Keratinocyte (primary cell): ENCODE results near the gene BCAS3. TPM values are rescaled to one million over a fixed set of nuclear protein-coding genes. Genes with fewer than 3 reads are reported as not detected.

Experiments used
- DNase-seq: peaks from one replicate; pipeline ENCODE4 v3.0.0-alpha.2; 2011; ENCODE audit warnings: low read depth, missing footprints, low spot score
- FAIRE-seq: peaks from 2 replicates; lab custom pipeline; 2011; peaks lifted over from hg19 to GRCh38; lab: Jason Lieb, UNC
- H2AFZ ChIP-seq: 2 replicates; pipeline ENCODE4 v1.6.0; 2012; ENCODE audit warnings: low read length, control low read depth, inconsistent platforms; ENCODE audit not compliant: control insufficient read depth
- H3K27ac ChIP-seq: 2 replicates; pipeline ENCODE4 v1.5.1; 2011; ENCODE audit warnings: low read length; ENCODE audit not compliant: control insufficient read depth, insufficient read depth
- H3K27me3 ChIP-seq: 3 replicates; pipeline ENCODE4 v1.6.0; 2011; ENCODE audit warnings: low read length; ENCODE audit not compliant: control insufficient read depth, insufficient read depth; ENCODE audit errors: extremely low read depth
- H3K36me3 ChIP-seq, 2 experiments: 2 replicates in 1 of 2; 3 replicates in 1 of 2; pipeline ENCODE4 v1.5.1; 2011; ENCODE audit warnings: low read length in 2 of 2, mild to moderate bottlenecking in 1 of 2; ENCODE audit not compliant: control insufficient read depth in 2 of 2, insufficient read depth in 2 of 2; ENCODE audit errors: extremely low read depth in 1 of 2
- H3K4me1 ChIP-seq: 3 replicates; pipeline ENCODE4 v1.5.1; 2011; ENCODE audit warnings: low read length; ENCODE audit not compliant: control insufficient read depth, insufficient read depth; ENCODE audit errors: extremely low read depth
- H3K4me2 ChIP-seq: 3 replicates; pipeline ENCODE4 v1.6.0; 2011; ENCODE audit warnings: low read depth, low read length; ENCODE audit not compliant: control insufficient read depth, insufficient read depth; ENCODE audit errors: extremely low read depth
- H3K4me3 ChIP-seq, 3 experiments: fragments of 200-600 bp in 1 of 3; sonication (generic) in 1 of 3; 2 replicates in 2 of 3; 3 replicates in 1 of 3; pipeline ENCODE4 v1.5.1; 2011 to 2016; ENCODE audit warnings: low read length in 3 of 3, mild to moderate bottlenecking in 3 of 3, control low read depth in 2 of 3, inconsistent platforms in 1 of 3, low read depth in 1 of 3, mixed read lengths in 1 of 3, mixed run types in 1 of 3, moderate library complexity in 1 of 3; ENCODE audit not compliant: control insufficient read depth in 2 of 3, insufficient read depth in 2 of 3; ENCODE audit errors: extremely low read depth in 1 of 3
- H3K79me2 ChIP-seq: 2 replicates; pipeline ENCODE4 v1.6.0; 2012; ENCODE audit warnings: low read length; ENCODE audit not compliant: control insufficient read depth, insufficient read depth
- H3K9ac ChIP-seq: 3 replicates; pipeline ENCODE4 v1.6.0; 2011; ENCODE audit warnings: low read length; ENCODE audit not compliant: control insufficient read depth, insufficient read depth; ENCODE audit errors: extremely low read depth
- H3K9me1 ChIP-seq: 3 replicates; pipeline ENCODE4 v1.6.0; 2011; ENCODE audit warnings: low read length; ENCODE audit not compliant: control insufficient read depth, insufficient read depth; ENCODE audit errors: extremely low read depth
- H3K9me3 ChIP-seq: 2 replicates; pipeline ENCODE4 v1.5.1; 2012; ENCODE audit warnings: low read depth, low read length; ENCODE audit not compliant: control insufficient read depth
- H4K20me1 ChIP-seq: 3 replicates; pipeline ENCODE4 v1.6.0; 2011; ENCODE audit warnings: low read length; ENCODE audit not compliant: control insufficient read depth, insufficient read depth; ENCODE audit errors: extremely low read depth
- EZH2 ChIP-seq: IDR thresholded peaks from one replicate; pipeline ENCODE4 v1.6.1; 2012; ENCODE audit warnings: inconsistent platforms, mild to moderate bottlenecking, low read length, moderate library complexity
- dilution Hi-C: fragments of 300-500 bp; cut with MboI; formaldehyde crosslinking; loops from one replicate; pipeline ENCODE4 v1.7.0; 2020; ENCODE audit warnings: low sequenced_read_pairs; ENCODE audit not compliant: extremely low pct_ligation_motif_present
- polyA plus RNA-seq, 5 experiments: library from polyadenylated mRNA; depleted of rRNA in 3 of 5; stranded (reverse) in 3 of 5; stranded (forward) in 1 of 5; unstranded in 1 of 5; fragments of >200 nt; gene quantifications; 1 replicate in 1 of 5; 2 replicates in 3 of 5; 3 replicates in 1 of 5; pipeline versions ENCODE4 v1.2.1 to v1.2.3, GENCODE V29; 2011 to 2012; ENCODE audit warnings: missing spikeins in 2 of 5, low read depth in 1 of 5, low replicate concordance in 1 of 5
- TF ChIP-seq, protein P1 (sequence below), 3 experiments: IDR thresholded peaks in 1 of 3; conservative IDR thresholded peaks in 1 of 3; optimal IDR thresholded peaks in 1 of 3; 2 replicates in 2 of 3; 3 replicates in 1 of 3; pipeline versions ENCODE3 to v1.5.1; 2011; ENCODE audit warnings: low read length in 3 of 3, mild to moderate bottlenecking in 3 of 3, moderate library complexity in 2 of 3, control low read depth in 1 of 3, inconsistent platforms in 1 of 3; ENCODE audit not compliant: insufficient read depth in 2 of 3; ENCODE audit errors: extremely low read depth in 1 of 3

Gene BCAS3
- polyA plus RNA-seq, 1 donor (not counting 4 experiments of a cell fraction or from before 2014, with no cell fraction given), result 11.8 TPM

GRCh38 chr17:61385577-61386236, 708.1 kb downstream of the BCAS3 start:
- no peaks in the 10 kb centered on the region for H3K9me1 ChIP-seq
- no peaks in the 10 kb centered on the region for H3K79me2 ChIP-seq
- no peak overlapping the region for H3K4me3 ChIP-seq
- H3K36me3 ChIP-seq, result no peaks in the 10 kb centered on the region
- peaks cover 2% of the 10 kb centered on the region for H3K27me3 ChIP-seq
- TF ChIP-seq EZH2, result no peak
- TF ChIP-seq, protein P1, sequence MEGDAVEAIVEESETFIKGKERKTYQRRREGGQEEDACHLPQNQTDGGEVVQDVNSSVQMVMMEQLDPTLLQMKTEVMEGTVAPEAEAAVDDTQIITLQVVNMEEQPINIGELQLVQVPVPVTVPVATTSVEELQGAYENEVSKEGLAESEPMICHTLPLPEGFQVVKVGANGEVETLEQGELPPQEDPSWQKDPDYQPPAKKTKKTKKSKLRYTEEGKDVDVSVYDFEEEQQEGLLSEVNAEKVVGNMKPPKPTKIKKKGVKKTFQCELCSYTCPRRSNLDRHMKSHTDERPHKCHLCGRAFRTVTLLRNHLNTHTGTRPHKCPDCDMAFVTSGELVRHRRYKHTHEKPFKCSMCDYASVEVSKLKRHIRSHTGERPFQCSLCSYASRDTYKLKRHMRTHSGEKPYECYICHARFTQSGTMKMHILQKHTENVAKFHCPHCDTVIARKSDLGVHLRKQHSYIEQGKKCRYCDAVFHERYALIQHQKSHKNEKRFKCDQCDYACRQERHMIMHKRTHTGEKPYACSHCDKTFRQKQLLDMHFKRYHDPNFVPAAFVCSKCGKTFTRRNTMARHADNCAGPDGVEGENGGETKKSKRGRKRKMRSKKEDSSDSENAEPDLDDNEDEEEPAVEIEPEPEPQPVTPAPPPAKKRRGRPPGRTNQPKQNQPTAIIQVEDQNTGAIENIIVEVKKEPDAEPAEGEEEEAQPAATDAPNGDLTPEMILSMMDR (optimal IDR thresholded peaks at IDR 0.05 in 1 of 3, IDR thresholded peaks at IDR 0.05 in 1 of 3, conservative IDR thresholded peaks at IDR 0.05 in 1 of 3; ENCODE audit: extremely low read depth in 1 of 3, insufficient read depth in 2 of 3, low read length in 3 of 3), result no peak
- dilution Hi-C loops, result no loop called here
- no peak overlapping the region for H2AFZ ChIP-seq
- H3K4me1 ChIP-seq, result no peaks in the 10 kb centered on the region
- no peak for FAIRE-seq
- H3K9me3 ChIP-seq, result no peaks in the 10 kb centered on the region
- no peak for DNase-seq
- no peak overlapping the region for H3K9ac ChIP-seq
- H3K27ac ChIP-seq, result no peak overlapping the region
- no peak overlapping the region for H3K4me2 ChIP-seq
- no peaks in the 10 kb centered on the region for H4K20me1 ChIP-seq

DNA sequence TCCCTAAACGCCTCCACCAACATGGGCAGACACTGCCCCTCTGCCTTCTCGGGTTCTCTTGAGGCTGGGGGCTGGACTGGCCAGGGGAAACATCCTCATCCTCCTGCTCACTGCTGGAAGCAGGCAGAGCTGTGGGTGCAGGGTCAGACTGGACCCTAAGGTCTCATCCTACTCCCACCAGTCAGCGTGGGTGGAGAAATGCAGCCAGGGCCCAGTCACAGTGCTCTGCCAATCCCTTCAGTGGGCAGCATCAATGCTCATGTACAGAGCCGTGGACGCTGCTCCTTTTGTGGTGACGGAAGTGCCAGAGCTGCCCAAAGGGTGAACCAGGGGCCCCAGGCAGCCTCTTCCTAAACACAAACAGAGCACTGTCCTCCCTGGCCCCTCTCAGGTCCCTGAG, 708.6 kb downstream of the BCAS3 start:
- Histone ChIP-seq H3K4me3 (no peak overlapping the region), H3K4me1 (no peaks in the 10 kb centered on the region), H3K36me3 (no peaks in the 10 kb centered on the region), H3K9ac (no peak overlapping the region), H3K4me2 (no peak overlapping the region), H3K9me3 (no peaks in the 10 kb centered on the region), H3K79me2 (no peaks in the 10 kb centered on the region), H3K27ac (no peak overlapping the region), H3K9me1 (no peaks in the 10 kb centered on the region), H3K27me3 (peaks cover 2% of the 10 kb centered on the region), H4K20me1 (no peaks in the 10 kb centered on the region), H2AFZ (no peak overlapping the region)
- FAIRE-seq (no peak), DNase-seq (no peak)
- TF ChIP-seq, protein P1 (optimal IDR thresholded peaks at IDR 0.05 in 1 of 3, IDR thresholded peaks at IDR 0.05 in 1 of 3, conservative IDR thresholded peaks at IDR 0.05 in 1 of 3; ENCODE audit: extremely low read depth in 1 of 3, insufficient read depth in 2 of 3, low read length in 3 of 3), result no peak
- TF ChIP-seq EZH2, result no peak
- dilution Hi-C loops, result no loop called here
